ENCODE results near the gene INPP5F. TPM values are rescaled to one million over a fixed set of nuclear protein-coding genes. Genes with fewer than 3 reads are reported as not detected.

Gene INPP5F
- total and polyA plus RNA-seq, 9 donors = 8.1 to 18.8 (median 13.8) TPM

DNA sequence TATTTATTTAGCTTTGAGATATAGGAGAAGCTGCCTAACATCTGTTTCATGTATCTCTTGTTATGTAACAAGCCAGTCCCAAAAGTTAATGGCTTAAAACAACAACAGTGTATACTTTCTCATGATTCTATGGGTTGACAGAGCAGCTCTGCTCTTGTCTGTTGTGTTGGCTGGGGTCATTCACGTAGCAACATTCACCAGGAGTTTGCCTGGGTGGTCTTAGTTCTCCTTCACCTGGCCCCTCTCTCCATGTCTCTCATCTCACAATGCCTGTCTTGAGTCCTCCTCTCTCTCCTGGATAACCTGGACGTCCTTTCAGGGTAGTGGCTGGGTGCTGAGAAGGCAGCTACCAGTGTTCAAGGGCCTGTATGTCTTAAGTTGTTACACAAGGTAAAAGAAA lies 27.5 kb downstream of the INPP5F start:
- intact Hi-C loops (cut with DNase I) = loop anchor here in 1 of 4 donors (10.0 kb wide), 1 partner anchor 91 kb away; no protein-coding TSS in a partner anchor
- no peak overlapping the region for H3K4me3 ChIP-seq
- TF ChIP-seq EP300 (IDR thresholded peaks at IDR 0.05) (no peak), POLR2A (IDR thresholded peaks at IDR 0.05) (no peak), CTCF (IDR thresholded peaks at IDR 0.05) (no peak)
- no peak overlapping the region for H3K27ac ChIP-seq
- no peaks in the 10 kb centered on the region for H3K9me3 ChIP-seq
- H3K27me3 ChIP-seq = no peaks in the 10 kb centered on the region
- H3K4me1 ChIP-seq (ENCODE audit: insufficient read depth) = no peaks in the 10 kb centered on the region
- WGBS, 3 donors = 65 to 78% (median 75%) methylated on average over 2 of the region's 2 CpGs
- DNase-seq = no peak
- H3K36me3 ChIP-seq = no peaks in the 10 kb centered on the region

- intact Hi-C loops (cut with DNase I) = loop anchor here in 1 of 4 donors (10.0 kb wide), 1 partner anchor 91 kb away; no protein-coding TSS in a partner anchor
- Histone ChIP-seq H3K27ac (no peak overlapping the region), H3K27me3 (no peaks in the 10 kb centered on the region), H3K36me3 (no peaks in the 10 kb centered on the region), H3K4me1 (ENCODE audit: insufficient read depth) (no peaks in the 10 kb centered on the region), H3K9me3 (no peaks in the 10 kb centered on the region), H3K4me3 (no peak overlapping the region)
- TF ChIP-seq CTCF (IDR thresholded peaks at IDR 0.05) = no peak
- TF ChIP-seq POLR2A (IDR thresholded peaks at IDR 0.05) = no peak
- TF ChIP-seq EP300 (IDR thresholded peaks at IDR 0.05) = no peak
- 81 to 87% (median 87%) methylated on average over 5 of the region's 5 CpGs for WGBS, 3 donors
- no peak for DNase-seq
Observed at GRCh38 chr10:119754085-119754484, 28.2 kb downstream of the INPP5F start.

GRCh38 chr10:119754936-119755335 lies 29.1 kb downstream of the INPP5F start:
- 91 to 97% (median 97%) methylated on average over 4 of the region's 4 CpGs for WGBS, 3 donors
- Histone ChIP-seq H3K27me3 (no peaks in the 10 kb centered on the region), H3K4me1 (ENCODE audit: insufficient read depth) (no peaks in the 10 kb centered on the region), H3K4me3 (no peak overlapping the region), H3K9me3 (no peaks in the 10 kb centered on the region), H3K36me3 (no peaks in the 10 kb centered on the region), H3K27ac (no peak overlapping the region)
- intact Hi-C loops (cut with DNase I) = loop anchor here in 1 of 4 donors (10.0 kb wide), 1 partner anchor 90 kb away; no protein-coding TSS in a partner anchor
- no peak for DNase-seq
- TF ChIP-seq EP300 (IDR thresholded peaks at IDR 0.05) (no peak), POLR2A (IDR thresholded peaks at IDR 0.05) (no peak), CTCF (IDR thresholded peaks at IDR 0.05) (no peak)

- no peak for DNase-seq
- Histone ChIP-seq H3K27me3 (no peaks in the 10 kb centered on the region), H3K27ac (no peak overlapping the region), H3K9me3 (no peaks in the 10 kb centered on the region), H3K4me1 (ENCODE audit: insufficient read depth) (no peaks in the 10 kb centered on the region), H3K36me3 (no peaks in the 10 kb centered on the region), H3K4me3 (no peak overlapping the region)
- TF ChIP-seq CTCF (IDR thresholded peaks at IDR 0.05) (no peak), POLR2A (IDR thresholded peaks at IDR 0.05) (no peak), EP300 (IDR thresholded peaks at IDR 0.05) (no peak)
- WGBS, 3 donors = 78 to 87% (median 82%) methylated on average over 5 of the region's 5 CpGs
- intact Hi-C loops (cut with DNase I) = loop anchor here in 1 of 4 donors (10.0 kb wide), 1 partner anchor 89 kb away; no protein-coding TSS in a partner anchor
Observed at GRCh38 chr10:119755446-119755845, 29.6 kb downstream of the INPP5F start.
